ENCODE results near the gene ANKRD34B.

- TF ChIP-seq CTCF (IDR thresholded peaks at IDR 0.05; ENCODE audit: insufficient read depth, low read depth, low read length) (no peak), EZH2 (IDR thresholded peaks at IDR 0.05; ENCODE audit: insufficient read depth, low read length) (no peak)
Measured at GRCh38 chr5:80592105-80592504, 22.0 kb upstream of the ANKRD34B start.
